ENCODE data around the gene SRMS.

SRMS gene

GRCh38 chr20:63568170-63568981 is 20.8 kb upstream of the SRMS start:
- no peak overlapping the region for H3K27ac ChIP-seq (ENCODE audit: low read depth, low read length)

DNA sequence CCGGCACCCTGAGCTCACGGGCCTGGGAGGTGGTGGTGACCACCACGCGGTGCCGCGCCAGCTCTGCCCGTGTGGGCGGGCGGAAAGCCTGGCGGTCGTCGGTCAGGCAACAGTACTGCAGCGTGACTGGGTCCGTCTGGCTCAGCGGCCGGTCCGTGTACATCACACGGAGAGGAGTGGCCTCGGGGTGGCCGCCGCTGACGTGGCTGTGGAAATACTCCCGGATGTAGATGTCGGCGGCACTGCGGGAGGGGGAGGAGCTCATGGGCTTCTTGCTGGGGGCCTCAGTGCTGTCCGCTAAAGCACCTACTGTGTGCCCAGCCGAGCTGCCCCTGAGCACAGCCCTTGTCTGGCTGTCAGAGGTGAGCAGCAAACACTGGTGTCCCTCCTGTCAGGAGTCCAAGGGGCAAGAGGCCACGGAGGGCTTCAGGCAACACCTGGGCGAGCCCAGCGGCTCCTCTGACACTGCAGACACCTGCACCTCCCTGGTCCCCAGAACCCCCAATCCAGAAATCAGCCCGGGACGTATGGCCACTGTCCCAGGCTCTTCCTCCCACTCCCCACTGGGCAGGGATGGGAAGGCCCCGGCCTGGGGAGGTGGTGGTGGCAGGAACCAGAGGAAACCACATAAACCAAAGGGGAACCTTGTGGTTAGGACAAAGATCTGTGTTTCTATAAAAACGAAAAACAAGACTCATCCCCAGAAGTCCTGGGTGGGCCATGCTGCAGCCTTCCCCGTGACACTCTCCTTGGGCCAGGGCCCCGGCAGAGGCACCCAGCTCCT is 20.0 kb upstream of the SRMS start:
- 95% methylated on average over 36 of the region's 37 CpGs for WGBS
- Histone ChIP-seq H3K27me3 (ENCODE audit: insufficient read depth, low read length) (no peaks in the 10 kb centered on the region), H3K4me1 (ENCODE audit: insufficient read depth, low read length) (no peaks in the 10 kb centered on the region), H3K9ac (ENCODE audit: low read depth, low read length) (no peak overlapping the region), H3K36me3 (ENCODE audit: insufficient read depth, low read length) (no peaks in the 10 kb centered on the region), H3K4me3 (ENCODE audit: low read length) (no peak overlapping the region), H3K9me3 (ENCODE audit: insufficient read depth, low read depth, low read length) (no peaks in the 10 kb centered on the region), H3K27ac (ENCODE audit: low read depth, low read length) (no peak overlapping the region)

More at GRCh38 chr20:63568170-63568981, 20.8 kb upstream of the SRMS start:
- Histone ChIP-seq H3K4me1 (ENCODE audit: insufficient read depth, low read length) (no peaks in the 10 kb centered on the region), H3K27me3 (ENCODE audit: insufficient read depth, low read length) (no peaks in the 10 kb centered on the region), H3K36me3 (ENCODE audit: insufficient read depth, low read length) (no peaks in the 10 kb centered on the region), H3K9ac (ENCODE audit: low read depth, low read length) (no peak overlapping the region), H3K4me3 (ENCODE audit: low read length) (no peak overlapping the region), H3K9me3 (ENCODE audit: insufficient read depth, low read depth, low read length) (no peaks in the 10 kb centered on the region)
- WGBS = 94% methylated on average over 43 of the region's 43 CpGs

- H3K4me1 ChIP-seq (ENCODE audit: insufficient read depth, low read length) = no peaks in the 10 kb centered on the region
- no peaks in the 10 kb centered on the region for H3K27me3 ChIP-seq (ENCODE audit: insufficient read depth, low read length)
- H3K4me3 ChIP-seq (ENCODE audit: low read length) = no peak overlapping the region
- no peaks in the 10 kb centered on the region for H3K36me3 ChIP-seq (ENCODE audit: insufficient read depth, low read length)
- H3K9me3 ChIP-seq (ENCODE audit: insufficient read depth, low read depth, low read length) = no peaks in the 10 kb centered on the region
- no peak overlapping the region for H3K27ac ChIP-seq (ENCODE audit: low read depth, low read length)
- 97% methylated on average over 22 of the region's 22 CpGs for WGBS
- no peak overlapping the region for H3K9ac ChIP-seq (ENCODE audit: low read depth, low read length)
Observed at GRCh38 chr20:63567136-63567385, 19.5 kb upstream of the SRMS start.

GRCh38 chr20:63566395-63567135 is 19.0 kb upstream of the SRMS start:
- Histone ChIP-seq H3K4me3 (ENCODE audit: low read length) (no peak overlapping the region), H3K27me3 (ENCODE audit: insufficient read depth, low read length) (no peaks in the 10 kb centered on the region), H3K36me3 (ENCODE audit: insufficient read depth, low read length) (no peaks in the 10 kb centered on the region), H3K4me1 (ENCODE audit: insufficient read depth, low read length) (no peaks in the 10 kb centered on the region), H3K27ac (ENCODE audit: low read depth, low read length) (no peak overlapping the region), H3K9ac (ENCODE audit: low read depth, low read length) (no peak overlapping the region), H3K9me3 (ENCODE audit: insufficient read depth, low read depth, low read length) (no peaks in the 10 kb centered on the region)
- WGBS = 92% methylated on average over 46 of the region's 46 CpGs

DNA sequence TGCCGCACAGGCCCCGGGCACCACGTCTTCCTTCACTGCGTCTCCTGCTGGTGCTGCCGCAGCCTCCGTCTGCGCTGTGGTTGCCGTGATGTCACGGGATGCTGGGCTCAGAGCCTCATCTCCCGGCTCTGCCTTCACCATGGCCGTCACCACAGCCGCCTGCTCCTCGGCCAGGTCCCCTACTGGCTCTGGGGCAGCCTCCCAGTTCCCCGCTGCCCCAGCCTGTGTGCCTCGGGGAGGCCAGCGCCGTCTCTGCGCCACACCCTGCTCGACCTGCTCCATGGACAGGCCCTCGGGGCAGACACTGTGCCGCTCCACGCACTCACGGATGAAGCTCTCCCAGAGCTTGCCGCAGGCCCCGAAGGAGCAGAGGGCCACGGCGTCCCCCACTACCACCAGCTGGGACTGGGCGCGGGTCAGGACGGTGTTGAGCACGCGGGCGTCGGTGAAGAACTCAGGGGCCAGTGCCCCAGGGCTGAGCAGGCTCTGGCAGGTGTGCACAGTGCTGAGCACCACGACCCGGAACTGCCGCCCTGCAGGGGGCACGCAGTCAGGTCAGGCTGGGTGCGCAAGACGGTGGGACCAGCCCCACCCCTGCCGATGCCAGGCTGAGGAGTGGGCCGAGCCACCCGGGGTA is 18.3 kb upstream of the SRMS start:
- no peak overlapping the region; the same call in 1 of the 2 replicates for H3K9ac ChIP-seq (ENCODE audit: low read depth, low read length)
- 96% methylated on average over 43 of the region's 43 CpGs for WGBS
- no peaks in the 10 kb centered on the region for H3K36me3 ChIP-seq (ENCODE audit: insufficient read depth, low read length)
- no peaks in the 10 kb centered on the region for H3K9me3 ChIP-seq (ENCODE audit: insufficient read depth, low read depth, low read length)
- H3K27me3 ChIP-seq (ENCODE audit: insufficient read depth, low read length) = no peaks in the 10 kb centered on the region
- no peak overlapping the region for H3K27ac ChIP-seq (ENCODE audit: low read depth, low read length)
- H3K4me3 ChIP-seq (ENCODE audit: low read length) = no peak overlapping the region
- H3K4me1 ChIP-seq (ENCODE audit: insufficient read depth, low read length) = no peaks in the 10 kb centered on the region

DNA sequence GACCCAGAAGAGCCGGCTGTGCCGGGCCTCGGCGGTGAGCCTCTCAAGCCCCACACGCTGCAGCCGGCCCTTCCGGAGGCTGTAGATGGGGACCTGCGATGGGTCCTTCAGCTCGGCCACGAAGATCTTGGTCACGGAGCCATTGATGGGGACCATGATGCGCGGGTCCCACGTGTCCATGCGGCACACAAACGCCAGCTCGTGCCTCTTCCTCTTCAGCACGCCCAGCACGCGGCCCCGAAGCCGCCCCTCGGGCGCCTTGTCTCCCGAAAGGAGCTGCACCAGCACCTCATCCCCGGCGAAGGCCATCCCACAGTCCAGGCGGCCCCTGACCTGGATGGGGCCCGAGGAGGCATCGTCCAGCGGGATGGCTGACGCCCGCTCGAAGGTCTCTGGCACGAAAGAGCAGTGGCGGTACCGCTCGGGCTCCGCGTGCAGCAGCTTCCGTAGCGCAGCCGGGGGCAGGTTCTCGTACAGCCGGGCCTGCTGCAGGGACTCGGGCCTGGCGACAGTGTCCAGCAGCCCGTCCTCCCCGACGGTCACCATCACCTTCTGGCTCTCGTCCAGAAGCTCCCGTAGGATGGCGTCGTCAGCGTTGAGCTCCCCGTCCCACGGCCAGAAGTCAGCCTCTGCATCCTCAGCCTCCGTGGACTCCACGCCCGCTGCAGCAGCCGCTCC is 17.6 kb upstream of the SRMS start:
- 95% methylated on average over 61 of the region's 61 CpGs for WGBS
- H3K36me3 ChIP-seq (ENCODE audit: insufficient read depth, low read length) = no peaks in the 10 kb centered on the region

GRCh38 chr20:63564036-63564810 is 16.7 kb upstream of the SRMS start:
- Histone ChIP-seq H3K27me3 (ENCODE audit: insufficient read depth, low read length) (no peaks in the 10 kb centered on the region), H3K4me3 (ENCODE audit: low read length) (no peak overlapping the region), H3K27ac (ENCODE audit: low read depth, low read length) (no peak overlapping the region), H3K36me3 (ENCODE audit: insufficient read depth, low read length) (no peaks in the 10 kb centered on the region), H3K9ac (ENCODE audit: low read depth, low read length) (no peak overlapping the region), H3K9me3 (ENCODE audit: insufficient read depth, low read depth, low read length) (no peaks in the 10 kb centered on the region), H3K4me1 (ENCODE audit: insufficient read depth, low read length) (no peaks in the 10 kb centered on the region)
- WGBS = 96% methylated on average over 62 of the region's 62 CpGs

More for the DNA sequence above, 17.6 kb upstream of the SRMS start:
- H3K9ac ChIP-seq (ENCODE audit: low read depth, low read length) = no peak overlapping the region; the same call in 1 of the 2 replicates
- H3K27me3 ChIP-seq (ENCODE audit: insufficient read depth, low read length) = no peaks in the 10 kb centered on the region
- no peaks in the 10 kb centered on the region for H3K4me1 ChIP-seq (ENCODE audit: insufficient read depth, low read length)
- no peaks in the 10 kb centered on the region for H3K9me3 ChIP-seq (ENCODE audit: insufficient read depth, low read depth, low read length)
- no peak overlapping the region for H3K4me3 ChIP-seq (ENCODE audit: low read length)
- H3K27ac ChIP-seq (ENCODE audit: low read depth, low read length) = no peak overlapping the region

DNA sequence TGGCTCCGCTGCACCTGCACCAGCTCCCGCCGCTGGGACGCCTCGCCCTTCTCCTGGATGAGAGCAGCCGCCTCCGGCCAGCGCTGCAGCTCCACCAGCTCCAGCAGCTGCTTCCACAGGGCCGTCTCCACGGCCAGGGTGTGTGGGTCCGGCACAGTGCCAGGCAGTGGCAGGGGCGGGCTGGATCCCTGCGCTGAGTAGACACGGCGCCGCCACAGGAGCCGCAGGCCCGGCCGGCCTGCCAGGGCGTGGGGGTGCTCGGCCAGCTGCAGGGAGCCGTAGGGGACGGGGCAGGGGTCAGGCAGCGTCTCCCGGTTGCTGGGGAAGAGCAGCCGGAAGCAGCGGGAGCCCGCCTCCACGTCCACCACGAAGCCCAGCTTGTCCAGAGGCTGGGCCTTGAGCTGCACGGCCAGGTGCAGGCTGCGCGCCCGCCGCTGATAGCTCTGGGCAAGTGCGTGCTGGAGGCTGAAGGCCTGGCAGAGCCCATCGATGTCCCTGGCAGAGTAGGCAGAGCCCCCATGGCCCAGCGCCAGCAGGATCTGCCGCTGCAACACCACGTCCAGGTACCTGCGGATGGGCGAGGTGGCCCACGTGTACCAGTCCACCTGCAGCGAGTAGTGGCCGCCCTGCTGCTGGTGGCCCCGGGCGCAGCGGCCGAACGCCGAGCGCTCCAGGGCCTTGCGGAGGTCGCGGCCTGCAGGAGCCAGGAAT is 15.8 kb upstream of the SRMS start:
- Histone ChIP-seq H3K4me1 (ENCODE audit: insufficient read depth, low read length) (no peaks in the 10 kb centered on the region), H3K4me3 (ENCODE audit: low read length) (no peak overlapping the region), H3K9ac (ENCODE audit: low read depth, low read length) (no peak overlapping the region), H3K27ac (ENCODE audit: low read depth, low read length) (no peak overlapping the region), H3K9me3 (ENCODE audit: insufficient read depth, low read depth, low read length) (no peaks in the 10 kb centered on the region), H3K27me3 (ENCODE audit: insufficient read depth, low read length) (no peaks in the 10 kb centered on the region), H3K36me3 (ENCODE audit: insufficient read depth, low read length) (no peaks in the 10 kb centered on the region)
- WGBS = 95% methylated on average over 55 of the region's 55 CpGs

DNA sequence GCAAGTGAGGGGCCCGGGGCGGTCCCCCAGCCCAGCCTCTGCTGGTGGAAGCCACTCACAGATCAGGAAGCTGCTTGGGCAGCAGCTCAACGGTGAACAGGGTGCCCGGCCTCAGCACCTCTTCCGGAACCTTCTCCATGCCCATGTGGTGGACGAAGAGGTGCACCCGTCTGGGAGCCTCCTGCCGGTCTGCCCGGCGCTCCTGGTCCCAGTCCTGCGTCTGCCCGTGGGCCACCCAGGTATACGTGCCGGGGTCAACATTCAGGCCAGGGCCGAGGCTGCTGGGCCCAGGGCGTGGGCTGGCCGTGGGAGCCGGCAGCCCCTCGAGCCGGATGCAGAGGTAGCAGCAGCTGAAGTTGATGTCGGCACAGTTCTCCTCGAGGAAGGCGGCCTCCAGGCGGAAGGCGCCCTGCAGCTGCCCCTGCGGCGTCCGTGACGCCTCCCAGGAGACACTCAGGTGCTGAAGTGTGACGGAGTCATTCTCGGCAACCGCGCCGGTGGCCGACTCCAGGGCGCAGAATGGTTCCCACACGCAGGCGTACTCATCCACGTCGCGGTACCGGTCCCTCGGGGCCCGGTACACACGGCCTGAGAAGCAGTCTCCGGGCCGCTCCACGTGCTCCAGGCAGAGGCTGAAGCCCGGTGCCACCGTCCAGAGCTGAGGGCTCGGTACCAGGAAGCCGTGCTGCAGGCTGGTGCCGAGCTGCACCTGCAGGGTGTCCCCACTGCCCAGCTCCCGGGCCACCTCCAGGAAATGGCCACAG is 15.1 kb upstream of the SRMS start:
- H3K27me3 ChIP-seq (ENCODE audit: insufficient read depth, low read length) = no peaks in the 10 kb centered on the region
- WGBS = 96% methylated on average over 54 of the region's 54 CpGs
- no peak overlapping the region for H3K4me3 ChIP-seq (ENCODE audit: low read length)
- no peaks in the 10 kb centered on the region for H3K4me1 ChIP-seq (ENCODE audit: insufficient read depth, low read length)
- H3K9ac ChIP-seq (ENCODE audit: low read depth, low read length) = no peak overlapping the region
- H3K9me3 ChIP-seq (ENCODE audit: insufficient read depth, low read depth, low read length) = no peaks in the 10 kb centered on the region
- no peak overlapping the region for H3K27ac ChIP-seq (ENCODE audit: low read depth, low read length)
- H3K36me3 ChIP-seq (ENCODE audit: insufficient read depth, low read length) = no peaks in the 10 kb centered on the region
